ENCODE measurements around the gene ACYP2. TPM values are rescaled to one million over a fixed set of nuclear protein-coding genes. Genes with fewer than 3 reads are reported as not detected.
"Not testable (repeated sequence)": the region's sequence is repeated elsewhere in the genome, so short reads cannot be mapped to it uniquely, and the experiment has no call there.

ACYP2 gene
- total RNA-seq, 1 donor from 2014 or later, result 10.3 TPM

DNA sequence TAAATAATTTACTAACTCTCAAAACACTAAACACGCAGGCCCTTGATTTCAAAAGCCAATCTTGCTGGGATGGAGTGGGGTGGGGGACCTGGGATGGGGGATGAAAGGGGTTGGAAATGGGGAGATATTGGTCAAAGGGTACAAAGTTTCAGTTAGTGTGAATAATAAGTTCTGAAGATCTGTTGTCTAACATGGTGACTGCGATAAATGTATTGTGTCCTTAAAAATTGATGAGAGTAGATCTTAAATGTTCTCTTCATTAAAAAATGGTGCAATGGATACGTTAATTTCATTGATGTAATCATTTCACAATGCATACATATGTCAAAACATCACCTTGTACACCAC, 505 bp upstream of the ACYP2 start:
- TF ChIP-seq, protein P1, sequence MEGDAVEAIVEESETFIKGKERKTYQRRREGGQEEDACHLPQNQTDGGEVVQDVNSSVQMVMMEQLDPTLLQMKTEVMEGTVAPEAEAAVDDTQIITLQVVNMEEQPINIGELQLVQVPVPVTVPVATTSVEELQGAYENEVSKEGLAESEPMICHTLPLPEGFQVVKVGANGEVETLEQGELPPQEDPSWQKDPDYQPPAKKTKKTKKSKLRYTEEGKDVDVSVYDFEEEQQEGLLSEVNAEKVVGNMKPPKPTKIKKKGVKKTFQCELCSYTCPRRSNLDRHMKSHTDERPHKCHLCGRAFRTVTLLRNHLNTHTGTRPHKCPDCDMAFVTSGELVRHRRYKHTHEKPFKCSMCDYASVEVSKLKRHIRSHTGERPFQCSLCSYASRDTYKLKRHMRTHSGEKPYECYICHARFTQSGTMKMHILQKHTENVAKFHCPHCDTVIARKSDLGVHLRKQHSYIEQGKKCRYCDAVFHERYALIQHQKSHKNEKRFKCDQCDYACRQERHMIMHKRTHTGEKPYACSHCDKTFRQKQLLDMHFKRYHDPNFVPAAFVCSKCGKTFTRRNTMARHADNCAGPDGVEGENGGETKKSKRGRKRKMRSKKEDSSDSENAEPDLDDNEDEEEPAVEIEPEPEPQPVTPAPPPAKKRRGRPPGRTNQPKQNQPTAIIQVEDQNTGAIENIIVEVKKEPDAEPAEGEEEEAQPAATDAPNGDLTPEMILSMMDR (IDR thresholded peaks at IDR 0.05; ENCODE audit: insufficient read depth, low read length, poor library complexity, severe bottlenecking), result no peak

DNA sequence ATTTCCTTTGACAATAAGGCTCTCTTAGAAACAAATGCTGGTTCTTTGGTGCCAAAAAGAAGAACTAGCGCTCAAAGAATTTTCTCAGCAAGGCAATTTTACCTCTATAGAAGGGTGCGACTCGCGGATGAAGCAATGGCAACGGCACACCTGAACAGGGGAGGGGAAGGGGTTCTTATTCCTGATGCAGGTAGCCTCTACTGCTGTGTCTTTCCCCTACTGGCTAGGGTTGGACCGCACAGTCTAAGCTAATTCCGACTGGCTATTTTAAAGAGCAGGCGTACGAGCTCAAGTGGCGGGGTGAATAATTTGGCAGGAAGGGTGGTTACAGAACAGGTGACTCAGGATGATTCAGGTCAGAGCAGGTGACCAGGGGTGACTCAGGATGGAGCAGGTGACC, 1.2 kb downstream of the ACYP2 start:
- H3K36me3 ChIP-seq (ENCODE audit: control insufficient read depth, insufficient read depth, low read length); H3K4me3 ChIP-seq (ENCODE audit: low read depth, low read length); DNase-seq (ENCODE audit: low read depth); H3K27me3 ChIP-seq (ENCODE audit: control insufficient read depth, insufficient read depth, low read length): not testable (repeated sequence)

More for the DNA sequence above, 505 bp upstream of the ACYP2 start:
- Histone ChIP-seq H3K36me3 (ENCODE audit: control insufficient read depth, insufficient read depth, low read length) (no peaks in the 10 kb centered on the region), H3K27me3 (ENCODE audit: control insufficient read depth, insufficient read depth, low read length) (no peaks in the 10 kb centered on the region), H3K4me3 (ENCODE audit: low read depth, low read length) (peak overlapping the region; percentile 92)
- no peak for DNase-seq (ENCODE audit: low read depth)

DNA sequence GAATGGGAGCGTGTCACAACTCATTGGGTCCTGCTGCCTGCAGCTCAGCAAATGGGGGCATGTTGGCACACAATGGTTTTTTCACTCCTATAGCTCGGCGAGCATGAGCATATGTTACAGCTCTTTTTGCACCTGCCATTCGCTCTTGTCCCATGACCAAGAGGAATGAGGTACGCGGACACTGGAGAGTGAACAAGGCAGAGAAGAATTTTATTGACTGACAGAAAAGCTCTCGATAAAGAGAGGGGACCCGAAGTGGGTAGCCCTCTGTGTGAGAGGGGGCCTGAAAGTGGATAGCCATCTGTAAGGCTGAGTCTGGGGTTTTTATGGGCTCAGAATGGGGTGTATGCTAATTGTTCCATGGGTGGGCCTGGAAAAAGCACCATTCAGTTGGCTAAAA, 5.5 kb downstream of the ACYP2 start:
- TF ChIP-seq, protein P1 (IDR thresholded peaks at IDR 0.05; ENCODE audit: insufficient read depth, low read length, poor library complexity, severe bottlenecking), result no peak
- no peak overlapping the region for H3K4me3 ChIP-seq (ENCODE audit: low read depth, low read length)
- H3K36me3 ChIP-seq (ENCODE audit: control insufficient read depth, insufficient read depth, low read length), result peaks cover 2% of the 10 kb centered on the region
- DNase-seq (ENCODE audit: low read depth), result no peak
- no peaks in the 10 kb centered on the region for H3K27me3 ChIP-seq (ENCODE audit: control insufficient read depth, insufficient read depth, low read length)

DNA sequence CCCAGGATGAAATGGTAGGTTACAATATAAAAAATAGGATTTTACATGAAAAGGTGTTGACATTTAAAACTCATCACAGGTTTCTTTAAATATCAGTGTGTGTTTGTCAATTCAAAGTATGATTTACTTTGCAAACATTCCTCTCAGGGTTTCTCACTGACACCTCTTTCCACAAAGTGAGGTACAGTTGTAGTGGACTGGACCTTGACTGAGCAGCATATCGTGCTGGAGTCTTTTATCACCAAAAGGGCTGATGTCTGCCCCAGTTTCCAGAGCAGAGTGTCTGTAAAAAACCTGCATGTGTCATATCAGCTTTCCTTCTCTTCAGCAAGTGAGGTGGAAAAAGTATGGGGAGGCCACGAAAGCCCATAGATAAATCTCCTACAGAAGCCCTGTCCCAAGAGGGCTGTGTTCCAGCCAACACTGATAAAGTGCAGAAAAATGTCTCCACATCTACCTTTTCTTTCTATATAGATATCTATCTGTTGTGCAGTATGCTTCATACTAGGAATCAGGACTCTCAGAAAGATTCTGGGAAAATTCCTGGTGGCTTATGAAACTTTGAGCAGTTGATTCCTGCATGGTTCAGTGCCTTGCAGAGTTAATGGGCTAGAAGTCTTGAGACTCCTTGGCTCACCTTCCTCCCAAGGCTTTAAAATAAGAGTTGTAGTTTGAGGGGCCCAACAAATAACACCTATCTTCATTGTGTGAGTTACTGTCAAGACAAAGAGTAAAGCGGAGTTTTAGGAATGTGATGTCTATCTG, 6.9 kb downstream of the ACYP2 start:
- peaks cover 2% of the 10 kb centered on the region for H3K36me3 ChIP-seq (ENCODE audit: control insufficient read depth, insufficient read depth, low read length)
- no peak overlapping the region for H3K4me3 ChIP-seq (ENCODE audit: low read depth, low read length)
- no peak for DNase-seq (ENCODE audit: low read depth)
- TF ChIP-seq, protein P1 (IDR thresholded peaks at IDR 0.05; ENCODE audit: insufficient read depth, low read length, poor library complexity, severe bottlenecking), result no peak
- H3K27me3 ChIP-seq (ENCODE audit: control insufficient read depth, insufficient read depth, low read length), result no peaks in the 10 kb centered on the region

DNA sequence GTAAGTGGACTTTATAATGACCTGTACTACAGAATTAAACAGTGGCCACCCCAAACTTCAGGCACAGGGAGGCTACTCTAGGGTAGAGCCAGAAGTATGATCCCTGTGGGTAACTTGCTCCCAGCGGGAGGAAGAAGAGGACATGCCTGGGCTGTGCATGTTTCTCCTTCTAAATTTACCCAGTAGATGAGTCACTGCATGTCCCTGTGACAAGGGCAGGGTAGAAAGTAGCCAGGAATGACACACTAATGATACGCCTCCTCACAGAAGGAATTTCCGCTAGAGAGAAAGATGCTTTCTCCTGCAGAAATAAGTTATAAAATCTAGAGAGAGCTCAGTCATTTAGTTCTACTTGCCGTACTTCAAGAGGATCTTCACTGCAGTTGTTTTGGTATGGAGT, 7.5 kb downstream of the ACYP2 start:
- H3K27me3 ChIP-seq (ENCODE audit: control insufficient read depth, insufficient read depth, low read length), result no peaks in the 10 kb centered on the region
- no peak for DNase-seq (ENCODE audit: low read depth)
- TF ChIP-seq, protein P1 (IDR thresholded peaks at IDR 0.05; ENCODE audit: insufficient read depth, low read length, poor library complexity, severe bottlenecking), result no peak
- peaks cover 2% of the 10 kb centered on the region for H3K36me3 ChIP-seq (ENCODE audit: control insufficient read depth, insufficient read depth, low read length)
- H3K4me3 ChIP-seq (ENCODE audit: low read depth, low read length), result no peak overlapping the region

DNA sequence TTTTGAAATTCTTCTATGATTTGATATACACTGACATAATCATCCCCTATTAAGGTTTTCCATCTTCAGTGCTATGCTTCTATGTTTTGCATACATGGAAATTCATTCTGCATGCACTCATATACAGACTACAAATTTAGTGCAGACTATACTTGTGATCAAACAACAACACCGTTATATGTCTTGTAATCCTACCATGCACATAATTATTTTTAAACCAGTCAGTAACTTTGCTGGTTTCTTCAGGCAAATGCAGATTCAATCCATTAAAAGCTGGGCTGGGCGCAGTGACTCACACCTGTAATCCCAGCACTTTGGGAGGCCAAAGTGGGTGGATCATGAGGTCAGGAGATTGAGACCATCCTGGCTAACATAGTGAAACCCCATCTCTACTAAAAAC, 11.8 kb downstream of the ACYP2 start:
- not testable (repeated sequence) for H3K36me3 ChIP-seq (ENCODE audit: control insufficient read depth, insufficient read depth, low read length); H3K4me3 ChIP-seq (ENCODE audit: low read depth, low read length); DNase-seq (ENCODE audit: low read depth); H3K27me3 ChIP-seq (ENCODE audit: control insufficient read depth, insufficient read depth, low read length)

DNA sequence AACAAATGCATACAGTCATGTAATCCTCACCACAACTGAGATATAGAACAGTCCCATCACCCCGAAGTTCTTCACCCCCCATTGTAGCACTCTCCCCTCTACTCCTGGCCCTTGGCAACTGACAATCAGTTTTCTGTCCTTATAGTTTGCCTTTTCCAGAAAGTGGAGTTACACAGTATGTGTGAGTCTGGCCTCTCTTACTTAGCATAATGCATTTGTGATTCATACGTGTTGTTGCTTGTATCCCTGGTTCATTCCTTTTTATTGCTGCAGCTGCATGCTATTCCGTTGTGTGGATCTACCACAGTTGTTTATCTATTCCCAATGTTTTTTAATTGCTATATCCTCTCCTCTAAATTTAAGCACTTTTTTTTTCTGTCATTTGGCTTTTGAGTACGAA, 17.6 kb downstream of the ACYP2 start:
- no peaks in the 10 kb centered on the region for H3K27me3 ChIP-seq (ENCODE audit: control insufficient read depth, insufficient read depth, low read length)
- H3K36me3 ChIP-seq (ENCODE audit: control insufficient read depth, insufficient read depth, low read length), result no peaks in the 10 kb centered on the region
- TF ChIP-seq, protein P1 (IDR thresholded peaks at IDR 0.05; ENCODE audit: insufficient read depth, low read length, poor library complexity, severe bottlenecking), result no peak
- H3K4me3 ChIP-seq (ENCODE audit: low read depth, low read length), result no peak overlapping the region
- no peak for DNase-seq (ENCODE audit: low read depth)

All from kidney epithelial cell (primary cell).